ENCODE measurements around the gene PVALEF. TPM values are rescaled to one million over a fixed set of nuclear protein-coding genes. Genes with fewer than 3 reads are reported as not detected.

The PVALEF gene
- polyA plus RNA-seq (2012; ENCODE audit: insufficient read depth, insufficient read length, low read depth), result not detected

GRCh38 chr17:81165246-81166032 lies at the start of gene PVALEF:
Gene PVALEF (plus strand): TSS chr17:81165507. CDS start chr17:81181227, 15,720 bp downstream.
- H3K4me1 ChIP-seq, result peaks cover 9% of the 10 kb centered on the region
- no peaks in the 10 kb centered on the region for H3K36me3 ChIP-seq
- no peak for TF ChIP-seq CTCF (IDR thresholded peaks at IDR 0.05; ENCODE audit: low read depth, low read length)
- H3K27me3 ChIP-seq, result no peaks in the 10 kb centered on the region
- peak; percentile 51 for DNase-seq
- H3K9me3 ChIP-seq, result no peaks in the 10 kb centered on the region
- peak within 1 kb of the TSS; percentile 45 for H3K4me3 ChIP-seq (ENCODE audit: low read depth, low read length)

- Histone ChIP-seq H3K9me3 (no peaks in the 10 kb centered on the region), H3K27me3 (no peaks in the 10 kb centered on the region), H3K4me1 (peaks cover 8% of the 10 kb centered on the region), H3K36me3 (0 out of 2 replicates have a peak, but pooled peaks cover 2% of the 10 kb centered on the region), H3K4me3 (ENCODE audit: low read depth, low read length) (no peak overlapping the region)
- TF ChIP-seq CTCF (IDR thresholded peaks at IDR 0.05; ENCODE audit: low read depth, low read length), result no peak
- DNase-seq, result peak; percentile 47
These were observed 49.4 kb upstream of the PVALEF start for GRCh38 chr17:81115749-81116464.

GRCh38 chr17:81116704-81117103 lies 48.6 kb upstream of the PVALEF start:
- H3K27me3 ChIP-seq, result no peaks in the 10 kb centered on the region
- no peaks in the 10 kb centered on the region for H3K9me3 ChIP-seq
- peaks cover 8% of the 10 kb centered on the region for H3K4me1 ChIP-seq
- no peak for TF ChIP-seq CTCF (IDR thresholded peaks at IDR 0.05; ENCODE audit: low read depth, low read length)
- no peak for DNase-seq
- 0 out of 2 replicates have a peak, but pooled peaks cover 2% of the 10 kb centered on the region for H3K36me3 ChIP-seq
- H3K4me3 ChIP-seq (ENCODE audit: low read depth, low read length), result no peak overlapping the region

GRCh38 chr17:81117672-81118198 lies 47.6 kb upstream of the PVALEF start:
- Histone ChIP-seq H3K27me3 (no peaks in the 10 kb centered on the region), H3K36me3 (0 out of 2 replicates have a peak, but pooled peaks cover 2% of the 10 kb centered on the region), H3K9me3 (no peaks in the 10 kb centered on the region), H3K4me1 (peaks cover 8% of the 10 kb centered on the region), H3K4me3 (ENCODE audit: low read depth, low read length) (no peak overlapping the region)
- DNase-seq, result peak; percentile 48
- no peak for TF ChIP-seq CTCF (IDR thresholded peaks at IDR 0.05; ENCODE audit: low read depth, low read length)

GRCh38 chr17:81118308-81119221 lies 46.7 kb upstream of the PVALEF start:
- H3K4me1 ChIP-seq, result peaks cover 6% of the 10 kb centered on the region
- DNase-seq, result no peak
- no peaks in the 10 kb centered on the region for H3K27me3 ChIP-seq

More at GRCh38 chr17:81118308-81119221, 46.7 kb upstream of the PVALEF start:
- H3K4me3 ChIP-seq (ENCODE audit: low read depth, low read length), result no peak overlapping the region
- TF ChIP-seq CTCF (IDR thresholded peaks at IDR 0.05; ENCODE audit: low read depth, low read length), result no peak
- 0 out of 2 replicates have a peak, but pooled peaks cover 2% of the 10 kb centered on the region for H3K36me3 ChIP-seq
- H3K9me3 ChIP-seq, result no peaks in the 10 kb centered on the region
